Gastrocnemius medialis (tissue), 4 donors: ENCODE data around the gene GABBR2.

ENCODE experiments used
- CTCF ChIP-seq, 5 experiments: fragments of 450-650 bp in 3 of 5; fragments of 200-600 bp in 2 of 5; sonication (generic) in 2 of 5; IDR thresholded peaks in 4 of 5; conservative IDR thresholded peaks in 1 of 5; 1 replicate in 4 of 5; 2 replicates in 1 of 5; pipeline ENCODE4 v1.5.1; 2016 to 2019; ENCODE audit warnings: antibody characterized with exemption in 5 of 5, mild to moderate bottlenecking in 3 of 5, moderate library complexity in 3 of 5
- POLR2A ChIP-seq, 2 donors: fragments of 450-650 bp; IDR thresholded peaks; one replicate each; pipeline ENCODE4 v1.6.1; 2017; ENCODE audit warnings: antibody characterized with exemption in 2 of 2, mild to moderate bottlenecking in 2 of 2, moderate library complexity in 2 of 2

GRCh38 chr9:98450496-98450895, 258.2 kb downstream of the GABBR2 start:
- no peak for TF ChIP-seq POLR2A (IDR thresholded peaks at IDR 0.05)
- no peak for TF ChIP-seq CTCF (IDR thresholded peaks at IDR 0.05 in 4 of 5, conservative IDR thresholded peaks at IDR 0.05 in 1 of 5)
